GM12878 (cell line): ENCODE measurements around the gene ADGB. TPM values are rescaled to one million over a fixed set of nuclear protein-coding genes. Genes with fewer than 3 reads are reported as not detected.

ENCODE experiments used
- ATAC-seq: fragments of 200-7000 bp; cut with Tn5 transposase; 3 replicates; pipeline ENCODE4 v1.9.1; 2020; ENCODE audit warnings: mild to moderate bottlenecking, moderate library complexity
- BruUV-seq: library from RNA; stranded (reverse); fragments of 400-500 nt; replicated peaks from 2 replicates; lab custom pipeline; 2021; lab: Mats Ljungman, UMichigan
- CTCF ChIA-PET: fragments of 300-600 bp; sonication (Branson Sonifier 250); formaldehyde crosslinking; extraction: SDS; loops from one replicate; lab custom pipeline; 2021; ENCODE audit warnings: inconsistent platforms; lab: Yijun Ruan, JAX
- POLR2A ChIA-PET: fragments of 350-600 bp; formaldehyde crosslinking; extraction: SDS; loops from one replicate; lab custom pipeline; 2021; ENCODE audit warnings: inconsistent platforms; lab: Charles Lee
- RAD21 ChIA-PET: fragments of 300-600 bp; sonication (Branson Sonifier 250); formaldehyde crosslinking; loops from one replicate; lab custom pipeline; 2023; ENCODE audit warnings: antibody characterized with exemption; ENCODE audit not compliant: unreplicated experiment; lab: Charles Lee
- SMC1A ChIA-PET: fragments of 300-600 bp; sonication (Branson Sonifier 250); formaldehyde crosslinking; loops from one replicate; lab custom pipeline; 2023; ENCODE audit not compliant: unreplicated experiment, uncharacterized antibody; lab: Charles Lee
- DNase-seq: peaks from one replicate; pipeline ENCODE4 v3.0.0-alpha.2; 2011; ENCODE audit warnings: low read depth, low spot score
- FAIRE-seq: peaks from 3 replicates; lab custom pipeline; 2011; peaks lifted over from hg19 to GRCh38; lab: Jason Lieb, UNC
- H2AFZ ChIP-seq: 2 replicates; pipeline ENCODE4 v1.6.0; 2011; ENCODE audit warnings: low read depth, low read length, control low read depth; ENCODE audit not compliant: control insufficient read depth
- H3K27ac ChIP-seq: 2 replicates; pipeline ENCODE4 v1.5.1; 2011; ENCODE audit warnings: control low read depth; ENCODE audit not compliant: control insufficient read depth, insufficient read depth
- H3K27me3 ChIP-seq, 2 experiments: replicated peaks in 1 of 2; 2 replicates each; pipeline versions ENCODE4 v1.6.0 to v1.6.1; 2011; ENCODE audit warnings: low read length in 1 of 2; ENCODE audit not compliant: control insufficient read depth in 2 of 2, insufficient read depth in 2 of 2
- H3K36me3 ChIP-seq, 2 experiments: 2 replicates each; pipeline ENCODE4 v1.5.1; 2011; ENCODE audit warnings: low read length in 1 of 2; ENCODE audit not compliant: control insufficient read depth in 2 of 2, insufficient read depth in 2 of 2
- H3K4me1 ChIP-seq: 2 replicates; pipeline ENCODE4 v1.6.1; 2011; ENCODE audit warnings: mild to moderate bottlenecking, low read length, moderate library complexity, mixed read lengths; ENCODE audit not compliant: control insufficient read depth, insufficient read depth
- H3K4me2 ChIP-seq: 2 replicates; pipeline ENCODE4 v1.6.0; 2011; ENCODE audit warnings: control low read depth; ENCODE audit not compliant: control insufficient read depth, insufficient read depth
- H3K4me3 ChIP-seq: fragments of 200-600 bp; sonication (generic); 2 replicates; pipeline ENCODE4 v1.5.1; 2016
- H3K79me2 ChIP-seq: 2 replicates; pipeline ENCODE4 v1.6.0; 2011; ENCODE audit warnings: low read length; ENCODE audit not compliant: control insufficient read depth, insufficient read depth
- H3K9ac ChIP-seq: 2 replicates; pipeline ENCODE4 v1.8.0; 2011; ENCODE audit warnings: low read length, control low read depth, mixed read lengths; ENCODE audit not compliant: control insufficient read depth, insufficient read depth
- H3K9me3 ChIP-seq: replicated peaks from 3 replicates; pipeline ENCODE4 v1.5.1; 2011; ENCODE audit warnings: mild to moderate bottlenecking, low read length; ENCODE audit not compliant: control insufficient read depth, insufficient read depth
- H4K20me1 ChIP-seq: 2 replicates; pipeline ENCODE4 v1.6.0; 2011; ENCODE audit not compliant: control insufficient read depth, insufficient read depth
- ASH2L ChIP-seq: fragments of 300-600, 200-600 bp; sonication (generic); IDR thresholded peaks from 2 replicates; pipeline ENCODE4 v1.6.1; 2017; ENCODE audit warnings: low read depth, mild to moderate bottlenecking, borderline replicate concordance
- ATF7 ChIP-seq: fragments of 450-650 bp; IDR thresholded peaks from 2 replicates; pipeline ENCODE4 v1.6.1; 2016; ENCODE audit warnings: low read depth, mild to moderate bottlenecking
- CHD2 ChIP-seq: IDR thresholded peaks from 2 replicates; pipeline ENCODE4 v1.6.1; 2011; ENCODE audit warnings: low read depth, low read length, improper control_type of control experiment, borderline replicate concordance
- CREB1 ChIP-seq: IDR thresholded peaks from 2 replicates; pipeline ENCODE4 v1.6.1; 2012; ENCODE audit warnings: low read depth, mild to moderate bottlenecking, inconsistent platforms
- DPF2 ChIP-seq: fragments of 450-650 bp; IDR thresholded peaks from 2 replicates; pipeline ENCODE4 v1.6.1; 2017; ENCODE audit warnings: mild to moderate bottlenecking
- EED ChIP-seq: sonication (generic); IDR thresholded peaks from 2 replicates; pipeline ENCODE4 v1.6.1; 2016; ENCODE audit warnings: antibody characterized with exemption, low read depth
- FOXM1 ChIP-seq: IDR thresholded peaks from 2 replicates; pipeline ENCODE4 v1.6.1; 2012; ENCODE audit warnings: low read depth, mild to moderate bottlenecking, inconsistent platforms, low read length, moderate library complexity
- JUND ChIP-seq: IDR thresholded peaks from 2 replicates; pipeline ENCODE4 v1.6.1; 2012; ENCODE audit warnings: low read depth, mild to moderate bottlenecking, low read length, improper control_type of control experiment, moderate library complexity
- NFYB ChIP-seq: IDR thresholded peaks from 2 replicates; pipeline ENCODE4 v1.6.1; 2011; ENCODE audit warnings: low read depth, mild to moderate bottlenecking, low read length, improper control_type of control experiment, moderate library complexity; ENCODE audit not compliant: insufficient read depth
- RUNX3 ChIP-seq: IDR thresholded peaks from 2 replicates; pipeline ENCODE4 v1.6.1; 2012; ENCODE audit warnings: low read length, inconsistent platforms
- SIN3A ChIP-seq: IDR thresholded peaks from 2 replicates; pipeline ENCODE4 v1.6.1; 2012; ENCODE audit warnings: low read depth, low read length, improper control_type of control experiment
- SMC3 ChIP-seq: IDR thresholded peaks from 2 replicates; pipeline ENCODE4 v1.6.1; 2011; ENCODE audit warnings: low read length, improper control_type of control experiment, borderline replicate concordance
- STAT3 ChIP-seq: IDR thresholded peaks from 2 replicates; pipeline ENCODE4 v1.6.1; 2011; ENCODE audit warnings: low read depth, low read length, improper control_type of control experiment
- TBL1XR1 ChIP-seq: IDR thresholded peaks from 2 replicates; pipeline ENCODE4 v1.6.1; 2012; ENCODE audit warnings: low read depth, low read length, improper control_type of control experiment
- YY1 ChIP-seq: IDR thresholded peaks from 2 replicates; pipeline ENCODE4 v1.6.1; 2011; ENCODE audit warnings: low read depth, mild to moderate bottlenecking, low read length
- ZNF24 ChIP-seq: fragments of 450-650 bp; IDR thresholded peaks from 2 replicates; pipeline ENCODE4 v1.6.1; 2017; ENCODE audit warnings: antibody characterized with exemption, mild to moderate bottlenecking
- WGBS: methylation state at CpG from one replicate; pipeline ENCODE4 v1.1.6; 2016; ENCODE audit warnings: low lambda C conversion rate; ENCODE audit not compliant: insufficient replicate concordance, insufficient coverage; ENCODE audit errors: missing lambda C conversion rate; 5-methylcytosine and 5-hydroxymethylcytosine counted together
- in situ Hi-C: fragments of 300-500 bp; cut with MboI; formaldehyde crosslinking; loops from 9 replicates; pipeline ENCODE4 v1.14.3; 2018; ENCODE audit warnings: mixed read lengths
- intact Hi-C: fragments of 100-400 bp; cut with micrococcal nuclease; formaldehyde crosslinking; loops from one replicate; pipeline ENCODE4 v1.14.2; 2022; ENCODE audit not compliant: unreplicated experiment
- polyA plus RNA-seq, 11 experiments: library from polyadenylated mRNA; depleted of rRNA in 4 of 11; unstranded in 6 of 11; stranded (reverse) in 5 of 11; fragments of >200 nt; fragmentation: Nextera tagmentation in 4 of 11; fragmentation: Illumina TruSeq in 1 of 11; extraction: Ambion mirVana in 4 of 11; extraction: Trizol in 1 of 11; gene quantifications; 1 replicate in 1 of 11; 2 replicates in 10 of 11; pipeline versions ENCODE4 v1.2.1 to v1.2.3, GENCODE V29; 2011 to 2016; ENCODE audit warnings: inconsistent platforms in 2 of 11, missing spikeins in 2 of 11, low read depth in 1 of 11
- total RNA-seq, 4 experiments: library from RNA; depleted of rRNA in 3 of 4; stranded (reverse); fragments of >200 nt in 3 of 4; fragmentation: Illumina TruSeq in 1 of 4; extraction: Trizol in 1 of 4; gene quantifications; 2 replicates each; pipeline versions ENCODE4 v1.2.1 to v1.2.3, GENCODE V29; 2013 to 2021
- TF ChIP-seq, protein P1 (sequence below): fragments of 450-650 bp; formaldehyde crosslinking; IDR thresholded peaks from 2 replicates; pipeline ENCODE4 v1.4.0; 2022; ENCODE audit warnings: mild to moderate bottlenecking, moderate library complexity
- TF ChIP-seq, protein P2 (sequence below): fragments of 450-650 bp; conservative IDR thresholded peaks from 2 replicates; pipeline ENCODE4 v1.6.1; 2017; ENCODE audit warnings: mild to moderate bottlenecking, moderate library complexity

Gene ADGB
- total and polyA plus RNA-seq, 10 of the 15 experiments (the other 5 are each of a cell fraction or from before 2014, with no cell fraction given), result not detected

DNA sequence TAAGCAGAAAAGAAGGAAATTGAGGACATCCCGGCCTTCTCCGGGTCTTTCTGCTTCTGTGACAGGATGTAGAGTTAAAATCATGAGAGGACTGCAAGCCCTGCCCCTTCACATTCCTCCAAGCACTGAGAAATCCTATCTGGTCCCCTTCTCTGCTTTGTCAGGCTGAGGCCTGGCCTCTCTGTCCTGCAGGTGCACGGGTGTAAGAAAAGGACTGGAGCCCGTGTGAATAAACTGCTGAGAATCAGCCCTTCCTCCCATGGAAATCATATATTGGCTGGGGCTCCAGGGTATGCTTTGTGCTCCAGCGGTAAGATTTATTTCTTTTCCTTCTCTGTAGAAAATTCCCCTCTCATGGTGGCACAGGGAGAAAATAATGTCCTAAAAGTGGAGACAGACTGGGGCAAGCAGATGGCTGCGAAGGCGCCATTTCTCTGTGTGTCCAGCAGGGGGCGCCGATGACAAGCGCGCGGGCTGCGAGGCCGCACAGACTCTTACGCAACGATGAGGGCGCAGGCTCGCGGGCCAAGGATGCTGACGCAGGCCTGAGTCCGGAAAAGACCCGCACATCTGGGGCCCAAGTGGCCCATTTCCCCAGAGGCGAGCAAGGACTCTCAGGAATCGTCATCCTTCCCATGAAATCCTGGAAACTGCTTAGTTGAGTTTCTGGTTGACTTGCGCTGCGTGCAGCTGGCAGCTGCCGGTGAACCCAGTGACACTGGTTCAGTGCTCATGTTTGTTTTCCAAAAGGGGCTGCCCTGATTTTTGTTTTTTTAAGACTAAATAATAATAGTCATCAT is 258.6 kb downstream of the ADGB start:
- BruUV-seq, result no TSS peak
- H3K27ac ChIP-seq, result no peak overlapping the region
- peak; percentile 54 for FAIRE-seq
- TF ChIP-seq DPF2, result no peak
- no peak for TF ChIP-seq TBL1XR1
- peak; percentile 84; the same call in 1 of the 2 replicates for TF ChIP-seq CREB1
- peak; percentile 85 for TF ChIP-seq YY1
- no peak for TF ChIP-seq STAT3
- peak; percentile 12; the same call in 1 of the 2 replicates for TF ChIP-seq RUNX3
- TF ChIP-seq EED, result 0 out of 2 replicates have a peak, but pooled peaks have one; percentile 16
- no peak for TF ChIP-seq ASH2L
- TF ChIP-seq FOXM1, result no peak
- no peak for TF ChIP-seq NFYB
- no peak for TF ChIP-seq JUND
- TF ChIP-seq, protein P1, sequence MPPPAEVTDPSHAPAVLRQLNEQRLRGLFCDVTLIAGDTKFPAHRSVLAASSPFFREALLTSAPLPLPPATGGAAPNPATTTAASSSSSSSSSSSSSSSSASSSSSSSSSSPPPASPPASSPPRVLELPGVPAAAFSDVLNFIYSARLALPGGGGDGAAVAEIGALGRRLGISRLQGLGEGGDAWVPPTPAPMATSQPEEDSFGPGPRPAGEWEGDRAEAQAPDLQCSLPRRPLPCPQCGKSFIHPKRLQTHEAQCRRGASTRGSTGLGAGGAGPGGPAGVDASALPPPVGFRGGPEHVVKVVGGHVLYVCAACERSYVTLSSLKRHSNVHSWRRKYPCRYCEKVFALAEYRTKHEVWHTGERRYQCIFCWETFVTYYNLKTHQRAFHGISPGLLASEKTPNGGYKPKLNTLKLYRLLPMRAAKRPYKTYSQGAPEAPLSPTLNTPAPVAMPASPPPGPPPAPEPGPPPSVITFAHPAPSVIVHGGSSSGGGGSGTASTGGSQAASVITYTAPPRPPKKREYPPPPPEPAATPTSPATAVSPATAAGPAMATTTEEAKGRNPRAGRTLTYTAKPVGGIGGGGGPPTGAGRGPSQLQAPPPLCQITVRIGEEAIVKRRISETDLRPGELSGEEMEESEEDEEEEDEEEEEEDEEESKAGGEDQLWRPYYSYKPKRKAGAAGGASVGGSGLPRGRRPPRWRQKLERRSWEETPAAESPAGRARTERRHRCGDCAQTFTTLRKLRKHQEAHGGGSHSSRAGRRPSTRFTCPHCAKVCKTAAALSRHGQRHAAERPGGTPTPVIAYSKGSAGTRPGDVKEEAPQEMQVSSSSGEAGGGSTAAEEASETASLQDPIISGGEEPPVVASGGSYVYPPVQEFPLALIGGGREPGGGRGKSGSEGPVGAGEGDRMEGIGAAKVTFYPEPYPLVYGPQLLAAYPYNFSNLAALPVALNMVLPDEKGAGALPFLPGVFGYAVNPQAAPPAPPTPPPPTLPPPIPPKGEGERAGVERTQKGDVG (CRISPR knock-in tag), result no peak
- TF ChIP-seq SMC3, result peak; percentile 71
- TF ChIP-seq ZNF24, result no peak; the same call in 1 of the 2 replicates
- no peak for TF ChIP-seq CHD2
- TF ChIP-seq SIN3A, result no peak
- TF ChIP-seq ATF7, result no peak
- TF ChIP-seq, protein P2, sequence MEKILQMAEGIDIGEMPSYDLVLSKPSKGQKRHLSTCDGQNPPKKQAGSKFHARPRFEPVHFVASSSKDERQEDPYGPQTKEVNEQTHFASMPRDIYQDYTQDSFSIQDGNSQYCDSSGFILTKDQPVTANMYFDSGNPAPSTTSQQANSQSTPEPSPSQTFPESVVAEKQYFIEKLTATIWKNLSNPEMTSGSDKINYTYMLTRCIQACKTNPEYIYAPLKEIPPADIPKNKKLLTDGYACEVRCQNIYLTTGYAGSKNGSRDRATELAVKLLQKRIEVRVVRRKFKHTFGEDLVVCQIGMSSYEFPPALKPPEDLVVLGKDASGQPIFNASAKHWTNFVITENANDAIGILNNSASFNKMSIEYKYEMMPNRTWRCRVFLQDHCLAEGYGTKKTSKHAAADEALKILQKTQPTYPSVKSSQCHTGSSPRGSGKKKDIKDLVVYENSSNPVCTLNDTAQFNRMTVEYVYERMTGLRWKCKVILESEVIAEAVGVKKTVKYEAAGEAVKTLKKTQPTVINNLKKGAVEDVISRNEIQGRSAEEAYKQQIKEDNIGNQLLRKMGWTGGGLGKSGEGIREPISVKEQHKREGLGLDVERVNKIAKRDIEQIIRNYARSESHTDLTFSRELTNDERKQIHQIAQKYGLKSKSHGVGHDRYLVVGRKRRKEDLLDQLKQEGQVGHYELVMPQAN, result no peak

More for the DNA sequence above, 258.6 kb downstream of the ADGB start:
- Histone ChIP-seq H3K9me3 (no peaks in the 10 kb centered on the region), H3K4me3 (peak overlapping the region; percentile 59; the same call in 1 of the 2 replicates), H3K79me2 (no peaks in the 10 kb centered on the region), H3K4me1 (no peaks in the 10 kb centered on the region; the same call in 1 of the 2 replicates), H3K27me3 (no peaks in the 10 kb centered on the region; a peak in 1 of 4 replicates), H3K4me2 (peak overlapping the region; percentile 91), H2AFZ (peak overlapping the region; percentile 85), H4K20me1 (no peaks in the 10 kb centered on the region), H3K9ac (peak overlapping the region; percentile 19; the same call in 1 of the 2 replicates), H3K36me3 (no peaks in the 10 kb centered on the region)
- CTCF ChIA-PET, result interaction anchor here (0.6 to 1.5 kb wide), 6 partner anchors 10 to 1396 kb away, joined by 3 to 7 read pairs (median 4); no protein-coding TSS in a partner anchor
- DNase-seq (no peak), ATAC-seq (peak; percentile 99)
- RAD21 ChIA-PET, result interaction anchor here (0.6 kb wide), 1 partner anchor 1607 kb away, joined by 3 read pairs; no protein-coding TSS in a partner anchor
- intact Hi-C loops, result loop anchor here (2.0 to 10.0 kb wide), 3 partner anchors 427 to 1310 kb away; no protein-coding TSS in a partner anchor
- in situ Hi-C loops, result loop anchor here (10.0 kb wide), 2 partner anchors 427 to 1307 kb away; no protein-coding TSS in a partner anchor
- SMC1A ChIA-PET, result interaction anchor here (0.7 to 1.4 kb wide), 2 partner anchors 8 to 427 kb away, joined by 3 read pairs; no protein-coding TSS in a partner anchor
- 14% methylated on average over 27 of the region's 27 CpGs for WGBS
- POLR2A ChIA-PET, result interaction anchor here (0.6 kb wide), 1 partner anchor 575 kb away, joined by 6 read pairs; no protein-coding TSS in a partner anchor
